K562 (cell line): ENCODE data around the gene GRIN2A. TPM values are rescaled to one million over a fixed set of nuclear protein-coding genes. Genes with fewer than 3 reads are reported as not detected.

Source experiments
- NCOA4 ChIP-seq: fragments of 450-650 bp; IDR thresholded peaks from 2 replicates; pipeline ENCODE4 v1.6.1; 2018; ENCODE audit warnings: mild to moderate bottlenecking; ENCODE audit not compliant: partially characterized antibody
- SREBF1 ChIP-seq: fragments of 150-350 bp; IDR thresholded peaks from 2 replicates; pipeline ENCODE4 v1.6.1; 2014; ENCODE audit warnings: antibody characterized with exemption, low read depth, low read length, borderline replicate concordance
- ZHX1 ChIP-seq: fragments of 150-350 bp; conservative IDR thresholded peaks from 2 replicates; pipeline ENCODE4 v1.6.1; 2014; ENCODE audit warnings: low read length
- polyA plus RNA-seq, 8 experiments: library from polyadenylated mRNA; depleted of rRNA in 4 of 8; stranded (reverse) in 5 of 8; unstranded in 3 of 8; fragments of >200 nt; fragmentation: Nextera tagmentation in 2 of 8; fragmentation: Illumina TruSeq in 1 of 8; extraction: Ambion mirVana in 2 of 8; extraction: Trizol in 1 of 8; gene quantifications; 2 replicates each; pipeline versions ENCODE4 v1.2.1 to v1.2.3, GENCODE V29; 2011 to 2014; ENCODE audit warnings: inconsistent platforms in 1 of 8, missing spikeins in 1 of 8
- total RNA-seq, 7 experiments: library from RNA; depleted of rRNA in 6 of 7; stranded (reverse); fragments of >200 nt in 6 of 7; fragmentation: Illumina TruSeq in 2 of 7; extraction: Trizol in 2 of 7; gene quantifications; 2 replicates each; pipeline versions ENCODE4 v1.2.1 to v1.2.3, GENCODE V29; 2011 to 2021; ENCODE audit warnings: low replicate concordance in 1 of 7
- TF ChIP-seq, protein P1 (sequence below), 2 experiments: fragments of 450-650 bp; IDR thresholded peaks; 2 replicates each; pipeline ENCODE4 v1.6.1; 2016; ENCODE audit warnings: mild to moderate bottlenecking in 2 of 2, borderline replicate concordance in 1 of 2, low read depth in 1 of 2, moderate library complexity in 1 of 2

Gene GRIN2A
- total and polyA plus RNA-seq, 9 of the 15 experiments (the other 6 are each of a cell fraction or from before 2014, with no cell fraction given): not detected

GRCh38 chr16:10226141-10226986 is 44.1 kb upstream of the GRIN2A start (continued):
- TF ChIP-seq, protein P1, sequence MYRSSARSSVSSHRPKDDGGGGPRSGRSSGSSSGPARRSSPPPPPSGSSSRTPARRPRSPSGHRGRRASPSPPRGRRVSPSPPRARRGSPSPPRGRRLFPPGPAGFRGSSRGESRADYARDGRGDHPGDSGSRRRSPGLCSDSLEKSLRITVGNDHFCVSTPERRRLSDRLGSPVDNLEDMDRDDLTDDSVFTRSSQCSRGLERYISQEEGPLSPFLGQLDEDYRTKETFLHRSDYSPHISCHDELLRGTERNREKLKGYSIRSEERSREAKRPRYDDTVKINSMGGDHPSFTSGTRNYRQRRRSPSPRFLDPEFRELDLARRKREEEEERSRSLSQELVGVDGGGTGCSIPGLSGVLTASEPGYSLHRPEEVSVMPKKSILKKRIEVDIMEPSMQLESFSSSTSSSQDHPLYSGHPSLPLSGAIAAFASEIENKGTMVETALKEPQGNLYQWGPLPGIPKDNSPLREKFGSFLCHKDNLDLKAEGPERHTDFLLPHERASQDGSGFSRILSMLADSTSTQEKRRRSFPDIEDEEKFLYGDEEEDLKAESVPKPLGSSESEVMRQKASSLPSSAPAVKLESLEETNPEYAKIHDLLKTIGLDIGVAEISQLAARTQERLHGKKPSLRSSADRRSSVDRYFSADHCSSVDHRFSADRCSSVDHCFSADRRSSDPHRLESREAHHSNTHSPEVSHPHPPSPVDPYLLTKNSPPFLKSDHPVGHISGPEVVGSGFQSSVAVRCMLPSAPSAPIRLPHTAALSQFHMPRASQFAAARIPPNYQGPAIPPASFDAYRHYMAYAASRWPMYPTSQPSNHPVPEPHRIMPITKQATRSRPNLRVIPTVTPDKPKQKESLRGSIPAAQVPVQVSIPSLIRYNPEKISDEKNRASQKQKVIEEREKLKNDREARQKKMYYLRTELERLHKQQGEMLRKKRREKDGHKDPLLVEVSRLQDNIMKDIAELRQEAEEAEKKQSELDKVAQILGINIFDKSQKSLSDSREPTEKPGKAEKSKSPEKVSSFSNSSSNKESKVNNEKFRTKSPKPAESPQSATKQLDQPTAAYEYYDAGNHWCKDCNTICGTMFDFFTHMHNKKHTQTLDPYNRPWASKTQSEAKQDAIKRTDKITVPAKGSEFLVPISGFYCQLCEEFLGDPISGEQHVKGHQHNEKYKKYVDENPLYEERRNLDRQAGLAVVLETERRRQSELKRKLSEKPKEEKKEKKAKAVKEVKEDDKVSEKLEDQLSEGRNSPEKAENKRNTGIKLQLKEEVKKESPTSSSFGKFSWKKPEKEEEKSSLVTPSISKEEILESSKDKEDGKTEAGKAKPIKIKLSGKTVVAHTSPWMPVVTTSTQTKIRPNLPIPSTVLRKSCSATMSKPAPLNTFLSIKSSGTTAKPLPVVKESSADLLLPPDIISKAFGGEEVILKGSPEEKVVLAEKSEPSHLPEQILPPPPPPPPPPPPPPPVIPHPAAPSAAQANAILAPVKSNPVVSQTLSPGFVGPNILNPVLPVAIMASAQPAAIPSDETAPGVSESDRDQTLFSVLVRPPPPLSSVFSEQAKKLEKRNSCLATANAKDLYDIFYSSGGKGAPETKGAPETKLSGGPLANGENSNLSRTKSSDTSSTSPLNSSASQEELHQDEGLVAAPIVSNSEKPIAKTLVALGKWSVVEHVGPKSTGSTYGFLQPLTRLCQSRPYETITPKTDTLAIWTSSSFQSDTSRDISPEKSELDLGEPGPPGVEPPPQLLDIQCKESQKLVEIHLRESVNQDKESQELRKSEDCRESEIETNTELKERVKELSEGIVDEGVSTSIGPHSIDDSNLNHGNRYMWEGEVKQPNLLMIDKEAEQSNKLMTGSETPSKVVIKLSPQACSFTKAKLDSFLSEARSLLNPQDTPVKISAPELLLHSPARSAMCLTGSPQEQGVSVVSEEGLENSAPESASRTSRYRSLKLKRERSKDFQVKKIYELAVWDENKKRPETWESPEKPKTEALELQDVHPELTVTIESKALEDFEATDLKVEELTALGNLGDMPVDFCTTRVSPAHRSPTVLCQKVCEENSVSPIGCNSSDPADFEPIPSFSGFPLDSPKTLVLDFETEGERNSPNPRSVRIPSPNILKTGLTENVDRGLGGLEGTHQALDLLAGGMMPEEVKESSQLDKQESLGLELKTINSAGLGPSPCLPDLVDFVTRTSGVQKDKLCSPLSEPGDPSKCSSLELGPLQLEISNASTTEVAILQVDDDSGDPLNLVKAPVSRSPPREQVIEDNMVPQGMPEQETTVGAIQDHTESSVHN (IDR thresholded peaks at IDR 0.05; ENCODE audit: borderline replicate concordance in 1 of 2, low read depth in 1 of 2): no peak
- TF ChIP-seq NCOA4: no peak
- no peak for TF ChIP-seq SREBF1
- no peak for TF ChIP-seq ZHX1
